HepG2 (cell line): ENCODE data around the gene TOR4A. TPM values are rescaled to one million over a fixed set of nuclear protein-coding genes. Genes with fewer than 3 reads are reported as not detected.

Experiments
- CENPT ChIP-seq: sonication (generic); formaldehyde crosslinking; IDR thresholded peaks from 2 replicates; pipeline ENCODE4 v1.8.0; 2022; ENCODE audit warnings: low read depth, mild to moderate bottlenecking, moderate library complexity, missing genetic modification reagents
- HMGXB4 ChIP-seq, 2 experiments: sonication (generic) in 1 of 2; formaldehyde crosslinking in 1 of 2; IDR thresholded peaks; 2 replicates each; pipeline versions ENCODE4 v1.4.0 to v1.6.1; 2018 to 2020; ENCODE audit warnings: missing genetic modification reagents in 2 of 2, borderline replicate concordance in 1 of 2, low read depth in 1 of 2, mild to moderate bottlenecking in 1 of 2, missing biosample characterization in 1 of 2
- PHF5A ChIP-seq: IDR thresholded peaks from one replicate; pipeline ENCODE4 v1.6.1; 2018; ENCODE audit warnings: low read depth, missing genetic modification reagents; ENCODE audit not compliant: unreplicated experiment
- RFX3 ChIP-seq: IDR thresholded peaks from 2 replicates; pipeline ENCODE4 v1.6.1; 2016; ENCODE audit warnings: missing biosample characterization, missing genetic modification reagents
- ZBTB44 ChIP-seq: sonication (generic); formaldehyde crosslinking; IDR thresholded peaks from 2 replicates; pipeline ENCODE4 v1.4.0; 2020; ENCODE audit warnings: missing genetic modification reagents
- ZFX ChIP-seq: sonication (generic); formaldehyde crosslinking; IDR thresholded peaks from 2 replicates; pipeline ENCODE4 v1.4.0; 2020; ENCODE audit warnings: mild to moderate bottlenecking, low read depth, missing genetic modification reagents, moderate library complexity
- ZNF343 ChIP-seq: sonication (generic); formaldehyde crosslinking; IDR thresholded peaks from 2 replicates; pipeline ENCODE4 v1.4.0; 2020; ENCODE audit warnings: mild to moderate bottlenecking, missing genetic modification reagents
- ZNF619 ChIP-seq: sonication (generic); formaldehyde crosslinking; IDR thresholded peaks from 2 replicates; pipeline ENCODE4 v1.4.0; 2020; ENCODE audit warnings: mild to moderate bottlenecking, missing genetic modification reagents
- ZNF704 ChIP-seq: sonication (generic); formaldehyde crosslinking; IDR thresholded peaks from 2 replicates; pipeline ENCODE4 v1.8.1; 2023; ENCODE audit warnings: mild to moderate bottlenecking, inconsistent platforms, moderate library complexity, missing genetic modification reagents, borderline replicate concordance
- ZNF777 ChIP-seq: sonication (generic); formaldehyde crosslinking; IDR thresholded peaks from 2 replicates; pipeline ENCODE4 v1.4.0; 2020; ENCODE audit warnings: missing genetic modification reagents
- polyA plus RNA-seq, 8 experiments: library from polyadenylated mRNA; depleted of rRNA in 3 of 8; stranded (reverse) in 7 of 8; unstranded in 1 of 8; fragments of >200 nt; fragmentation: Illumina TruSeq in 4 of 8; extraction: Trizol in 4 of 8; gene quantifications; 2 replicates each; pipeline versions ENCODE4 v1.2.1 to v1.2.3, GENCODE V29; 2011 to 2016; ENCODE audit warnings: low read depth in 4 of 8, missing spikeins in 1 of 8, mixed read lengths in 1 of 8; ENCODE audit not compliant: insufficient read depth in 1 of 8
- total RNA-seq, 5 experiments: library from RNA; depleted of rRNA; stranded (reverse); fragments of >200 nt; fragmentation: Illumina TruSeq; extraction: Trizol; gene quantifications; 2 replicates each; pipeline ENCODE4 v1.2.3, GENCODE V29; 2016; ENCODE audit warnings: low read depth in 1 of 5
- TF ChIP-seq, protein P1 (sequence below): sonication (generic); formaldehyde crosslinking; IDR thresholded peaks from 2 replicates; pipeline ENCODE4 v1.4.0; 2020; ENCODE audit warnings: missing genetic modification reagents
- TF ChIP-seq, protein P2 (sequence below), 2 experiments: sonication (generic) in 1 of 2; formaldehyde crosslinking in 1 of 2; IDR thresholded peaks; 2 replicates each; pipeline versions ENCODE4 v1.4.0 to v1.6.1; 2016 to 2020; ENCODE audit warnings: borderline replicate concordance in 1 of 2, low read depth in 1 of 2, mild to moderate bottlenecking in 1 of 2, missing genetic modification reagents in 1 of 2
- TF ChIP-seq, protein P3 (sequence below): sonication (generic); formaldehyde crosslinking; IDR thresholded peaks from 2 replicates; pipeline ENCODE4 v1.4.0; 2020; ENCODE audit warnings: missing genetic modification reagents

The TOR4A gene
- total and polyA plus RNA-seq, 2 of the 13 experiments (the other 11 are each of a cell fraction or from before 2014, with no cell fraction given): 11.1 to 14.2 TPM

DNA sequence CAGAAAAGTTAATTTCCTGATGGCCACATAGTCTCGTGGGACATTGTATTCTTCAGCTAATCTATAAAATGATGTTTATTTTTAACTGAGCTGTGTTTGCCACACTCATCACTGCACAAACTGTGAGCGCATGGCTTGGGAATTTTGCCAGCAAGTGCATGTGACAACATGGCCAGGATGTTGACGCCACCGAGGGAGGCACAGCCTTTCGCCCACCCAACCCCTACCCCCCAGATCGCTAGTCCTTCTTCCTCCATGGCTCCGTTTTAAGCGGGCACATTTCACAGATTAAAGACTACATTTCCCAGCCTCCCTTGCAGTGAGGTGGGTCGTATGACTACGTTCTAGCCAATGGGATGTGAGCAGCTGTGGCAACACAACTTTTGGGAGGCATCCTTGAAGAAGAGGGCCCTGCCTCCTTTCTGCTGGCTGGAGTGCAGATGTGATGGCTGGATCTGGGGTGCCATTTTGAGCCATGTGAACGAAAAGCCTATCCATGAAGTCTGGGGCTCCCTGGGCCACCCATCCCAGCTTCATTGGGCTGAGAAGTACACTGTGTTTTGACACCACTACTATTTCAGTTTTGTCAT lies 16.7 kb downstream of the TOR4A start (continued):
- TF ChIP-seq ZBTB44 (CRISPR knock-in tag) (no peak), PHF5A (no peak), ZNF777 (CRISPR knock-in tag) (no peak), ZNF619 (0 out of 2 replicates have a peak, but pooled peaks have one; percentile 59), RFX3 (CRISPR knock-in tag) (no peak), ZNF343 (CRISPR knock-in tag) (no peak), CENPT (no peak), HMGXB4 (CRISPR knock-in tag; IDR thresholded peaks at IDR 0.05; ENCODE audit: borderline replicate concordance in 1 of 2, low read depth in 1 of 2) (peak in 1 of 2 experiments; percentile 12; a peak in 1 of 4 replicates), ZFX (CRISPR knock-in tag) (peak; percentile 38; the same call in 1 of the 2 replicates), ZNF704 (no peak)
- TF ChIP-seq, protein P1, sequence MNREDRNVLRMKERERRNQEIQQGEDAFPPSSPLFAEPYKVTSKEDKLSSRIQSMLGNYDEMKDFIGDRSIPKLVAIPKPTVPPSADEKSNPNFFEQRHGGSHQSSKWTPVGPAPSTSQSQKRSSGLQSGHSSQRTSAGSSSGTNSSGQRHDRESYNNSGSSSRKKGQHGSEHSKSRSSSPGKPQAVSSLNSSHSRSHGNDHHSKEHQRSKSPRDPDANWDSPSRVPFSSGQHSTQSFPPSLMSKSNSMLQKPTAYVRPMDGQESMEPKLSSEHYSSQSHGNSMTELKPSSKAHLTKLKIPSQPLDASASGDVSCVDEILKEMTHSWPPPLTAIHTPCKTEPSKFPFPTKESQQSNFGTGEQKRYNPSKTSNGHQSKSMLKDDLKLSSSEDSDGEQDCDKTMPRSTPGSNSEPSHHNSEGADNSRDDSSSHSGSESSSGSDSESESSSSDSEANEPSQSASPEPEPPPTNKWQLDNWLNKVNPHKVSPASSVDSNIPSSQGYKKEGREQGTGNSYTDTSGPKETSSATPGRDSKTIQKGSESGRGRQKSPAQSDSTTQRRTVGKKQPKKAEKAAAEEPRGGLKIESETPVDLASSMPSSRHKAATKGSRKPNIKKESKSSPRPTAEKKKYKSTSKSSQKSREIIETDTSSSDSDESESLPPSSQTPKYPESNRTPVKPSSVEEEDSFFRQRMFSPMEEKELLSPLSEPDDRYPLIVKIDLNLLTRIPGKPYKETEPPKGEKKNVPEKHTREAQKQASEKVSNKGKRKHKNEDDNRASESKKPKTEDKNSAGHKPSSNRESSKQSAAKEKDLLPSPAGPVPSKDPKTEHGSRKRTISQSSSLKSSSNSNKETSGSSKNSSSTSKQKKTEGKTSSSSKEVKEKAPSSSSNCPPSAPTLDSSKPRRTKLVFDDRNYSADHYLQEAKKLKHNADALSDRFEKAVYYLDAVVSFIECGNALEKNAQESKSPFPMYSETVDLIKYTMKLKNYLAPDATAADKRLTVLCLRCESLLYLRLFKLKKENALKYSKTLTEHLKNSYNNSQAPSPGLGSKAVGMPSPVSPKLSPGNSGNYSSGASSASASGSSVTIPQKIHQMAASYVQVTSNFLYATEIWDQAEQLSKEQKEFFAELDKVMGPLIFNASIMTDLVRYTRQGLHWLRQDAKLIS: no peak
- TF ChIP-seq, protein P2, sequence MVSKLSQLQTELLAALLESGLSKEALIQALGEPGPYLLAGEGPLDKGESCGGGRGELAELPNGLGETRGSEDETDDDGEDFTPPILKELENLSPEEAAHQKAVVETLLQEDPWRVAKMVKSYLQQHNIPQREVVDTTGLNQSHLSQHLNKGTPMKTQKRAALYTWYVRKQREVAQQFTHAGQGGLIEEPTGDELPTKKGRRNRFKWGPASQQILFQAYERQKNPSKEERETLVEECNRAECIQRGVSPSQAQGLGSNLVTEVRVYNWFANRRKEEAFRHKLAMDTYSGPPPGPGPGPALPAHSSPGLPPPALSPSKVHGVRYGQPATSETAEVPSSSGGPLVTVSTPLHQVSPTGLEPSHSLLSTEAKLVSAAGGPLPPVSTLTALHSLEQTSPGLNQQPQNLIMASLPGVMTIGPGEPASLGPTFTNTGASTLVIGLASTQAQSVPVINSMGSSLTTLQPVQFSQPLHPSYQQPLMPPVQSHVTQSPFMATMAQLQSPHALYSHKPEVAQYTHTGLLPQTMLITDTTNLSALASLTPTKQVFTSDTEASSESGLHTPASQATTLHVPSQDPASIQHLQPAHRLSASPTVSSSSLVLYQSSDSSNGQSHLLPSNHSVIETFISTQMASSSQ (IDR thresholded peaks at IDR 0.05; ENCODE audit: low read depth): no peak
- TF ChIP-seq, protein P2 (CRISPR knock-in tag; IDR thresholded peaks at IDR 0.05; ENCODE audit: borderline replicate concordance): 0 out of 2 replicates have a peak, but pooled peaks have one; percentile 33
- TF ChIP-seq, protein P3, sequence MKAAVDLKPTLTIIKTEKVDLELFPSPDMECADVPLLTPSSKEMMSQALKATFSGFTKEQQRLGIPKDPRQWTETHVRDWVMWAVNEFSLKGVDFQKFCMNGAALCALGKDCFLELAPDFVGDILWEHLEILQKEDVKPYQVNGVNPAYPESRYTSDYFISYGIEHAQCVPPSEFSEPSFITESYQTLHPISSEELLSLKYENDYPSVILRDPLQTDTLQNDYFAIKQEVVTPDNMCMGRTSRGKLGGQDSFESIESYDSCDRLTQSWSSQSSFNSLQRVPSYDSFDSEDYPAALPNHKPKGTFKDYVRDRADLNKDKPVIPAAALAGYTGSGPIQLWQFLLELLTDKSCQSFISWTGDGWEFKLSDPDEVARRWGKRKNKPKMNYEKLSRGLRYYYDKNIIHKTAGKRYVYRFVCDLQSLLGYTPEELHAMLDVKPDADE (CRISPR knock-in tag): no peak
